Measurements from ENCODE around the gene DNTT. TPM values are rescaled to one million over a fixed set of nuclear protein-coding genes. Genes with fewer than 3 reads are reported as not detected.

The DNTT gene
- polyA plus RNA-seq, 3 donors, result not detected

GRCh38 chr10:96365571-96365970 lies 61.3 kb downstream of the DNTT start:
- H3K27ac ChIP-seq (ENCODE audit: low read depth, low read length), result no peak overlapping the region
- 85 to 92% (median 89%) methylated on average over 3 of the region's 3 CpGs for WGBS, 3 donors

GRCh38 chr10:96366508-96366907 lies 62.3 kb downstream of the DNTT start:
- 57 to 86% (median 80%) methylated on average over 3 of the region's 3 CpGs for WGBS, 3 donors
- no peak overlapping the region for H3K27ac ChIP-seq (ENCODE audit: low read depth, low read length)

- H3K27ac ChIP-seq (ENCODE audit: low read depth, low read length), result no peak overlapping the region
- WGBS, 3 donors, result 75 to 86% (median 81%) methylated on average over 4 of the region's 4 CpGs
Observed at GRCh38 chr10:96367470-96367869, 63.2 kb downstream of the DNTT start.

- 88 to 89% (median 88%) methylated on average over 5 of the region's 5 CpGs for WGBS, 3 donors
Observed at GRCh38 chr10:96368971-96369370, 64.7 kb downstream of the DNTT start.

GRCh38 chr10:96369890-96370583 lies 65.8 kb downstream of the DNTT start:
- WGBS, 3 donors, result 82 to 87% (median 84%) methylated on average over 38 of the region's 38 CpGs

More at GRCh38 chr10:96368971-96369370, 64.7 kb downstream of the DNTT start:
- no peak overlapping the region for H3K27ac ChIP-seq (ENCODE audit: low read depth, low read length)

GRCh38 chr10:96370584-96371157 lies 66.4 kb downstream of the DNTT start:
- no peak overlapping the region for H3K27ac ChIP-seq (ENCODE audit: low read depth, low read length)
- WGBS, 3 donors, result 31 to 34% (median 33%) methylated on average over 16 of the region's 16 CpGs

More at GRCh38 chr10:96369890-96370583, 65.8 kb downstream of the DNTT start:
- H3K27ac ChIP-seq (ENCODE audit: low read depth, low read length), result no peak overlapping the region

- 83 to 93% (median 84%) methylated on average over 10 to 11 of the region's 11 CpGs for WGBS, 3 donors
- no peak overlapping the region for H3K27ac ChIP-seq (ENCODE audit: low read depth, low read length)
Observed at GRCh38 chr10:96371356-96371755, 67.1 kb downstream of the DNTT start.

GRCh38 chr10:96374004-96374403 lies 69.8 kb downstream of the DNTT start:
- WGBS, 3 donors, result 85 to 96% (median 90%) methylated on average over 5 of the region's 5 CpGs
- no peak overlapping the region for H3K27ac ChIP-seq (ENCODE audit: low read depth, low read length)

GRCh38 chr10:96374639-96374984 lies 70.4 kb downstream of the DNTT start:
- no peak overlapping the region for H3K27ac ChIP-seq (ENCODE audit: low read depth, low read length)
- WGBS, 3 donors, result 14 to 24% (median 16%) methylated on average over 9 of the region's 9 CpGs

GRCh38 chr10:96374985-96375830 lies 71.0 kb downstream of the DNTT start:
- 6 to 7% (median 7%) methylated on average over 33 to 36 of the region's 36 CpGs for WGBS, 3 donors
- H3K27ac ChIP-seq (ENCODE audit: low read depth, low read length), result no peak overlapping the region

- H3K27ac ChIP-seq (ENCODE audit: low read depth, low read length), result no peak overlapping the region
- WGBS, 3 donors, result 76 to 82% (median 79%) methylated on average over 7 of the region's 7 CpGs
Observed at GRCh38 chr10:96376483-96376882, 72.2 kb downstream of the DNTT start.

- H3K27ac ChIP-seq (ENCODE audit: low read depth, low read length), result no peak overlapping the region
- 43 to 73% (median 44%) methylated on average over 6 of the region's 6 CpGs for WGBS, 3 donors
Observed at GRCh38 chr10:96377816-96378294, 73.6 kb downstream of the DNTT start.

GRCh38 chr10:96378741-96379140 lies 74.5 kb downstream of the DNTT start:
- 67 to 93% (median 87%) methylated on average over 14 to 15 of the region's 15 CpGs for WGBS, 3 donors
- no peak overlapping the region for H3K27ac ChIP-seq (ENCODE audit: low read depth, low read length)

GRCh38 chr10:96379758-96380157 lies 75.5 kb downstream of the DNTT start:
- no peak overlapping the region for H3K27ac ChIP-seq (ENCODE audit: low read depth, low read length)
- WGBS, 3 donors, result 74 to 83% (median 77%) methylated on average over 8 of the region's 8 CpGs

GRCh38 chr10:96380821-96381220 lies 76.6 kb downstream of the DNTT start:
- no peak overlapping the region for H3K27ac ChIP-seq (ENCODE audit: low read depth, low read length)
- WGBS, 3 donors, result 55 to 97% (median 62%) methylated on average over 5 to 7 of the region's 7 CpGs

- 69 to 79% (median 71%) methylated on average over 25 of the region's 25 CpGs for WGBS, 3 donors
Observed at GRCh38 chr10:96384506-96384905, 80.3 kb downstream of the DNTT start.

GRCh38 chr10:96387161-96387560 lies 82.9 kb downstream of the DNTT start:
- no peak overlapping the region for H3K27ac ChIP-seq (ENCODE audit: low read depth, low read length)
- 76 to 83% (median 77%) methylated on average over 2 of the region's 2 CpGs for WGBS, 3 donors

More at GRCh38 chr10:96384506-96384905, 80.3 kb downstream of the DNTT start:
- no peak overlapping the region for H3K27ac ChIP-seq (ENCODE audit: low read depth, low read length)

- H3K27ac ChIP-seq (ENCODE audit: low read depth, low read length), result no peak overlapping the region
- WGBS, 3 donors, result 64 to 88% (median 75%) methylated on average over 7 of the region's 7 CpGs
Observed at GRCh38 chr10:96387601-96388000, 83.4 kb downstream of the DNTT start.
